Caco-2 (cell line): ENCODE measurements around the gene RNF214. TPM values are rescaled to one million over a fixed set of nuclear protein-coding genes. Genes with fewer than 3 reads are reported as not detected.

Experiments
- BruUV-seq: library from RNA; stranded (reverse); fragments of 400-500 nt; replicated peaks from 2 replicates; lab custom pipeline; 2021; lab: Mats Ljungman, UMichigan
- CTCF ChIA-PET: fragments of 300-600 bp; sonication (Branson Sonifier 250); formaldehyde crosslinking; loops from one replicate; lab custom pipeline; 2022; ENCODE audit warnings: antibody characterized with exemption; lab: Charles Lee
- POLR2A ChIA-PET: fragments of 300-600 bp; sonication (Branson Sonifier 250); formaldehyde crosslinking; loops from one replicate; lab custom pipeline; 2022; ENCODE audit warnings: antibody characterized with exemption; lab: Charles Lee
- DNase-seq, 2 experiments: peaks; one replicate each; pipeline versions ENCODE4 v3.0.0 to v3.0.0-alpha.2; 2020 to 2022
- H3K27me3 ChIP-seq: replicated peaks from 2 replicates; pipeline ENCODE4 v1.6.0; 2011; ENCODE audit warnings: low read length; ENCODE audit not compliant: control insufficient read depth, insufficient read depth
- H3K36me3 ChIP-seq: 2 replicates; pipeline ENCODE4 v1.5.1; 2011; ENCODE audit warnings: low read length; ENCODE audit not compliant: control insufficient read depth, insufficient read depth
- H3K4me1 ChIP-seq: fragments of 250-450 bp; sonication (Bioruptor Pico); 2 replicates; pipeline ENCODE4 v1.5.1; 2020; ENCODE audit warnings: mild to moderate bottlenecking
- H3K4me3 ChIP-seq: 2 replicates; pipeline ENCODE4 v1.5.1; 2011; ENCODE audit warnings: low read depth, mild to moderate bottlenecking, control low read depth, low read length
- H3K9me3 ChIP-seq: fragments of 250-450 bp; sonication (Bioruptor Pico); 2 replicates; pipeline ENCODE4 v1.5.1; 2020; ENCODE audit warnings: mild to moderate bottlenecking, moderate library complexity
- H3K27ac Mint-ChIP-seq: one replicate; pipeline ENCODE4 v1.8.0; 2022; ENCODE audit warnings: mixed read lengths; ENCODE audit not compliant: unreplicated experiment
- H3K27me3 Mint-ChIP-seq: one replicate; pipeline ENCODE4 v1.8.0; 2022; ENCODE audit warnings: mixed read lengths; ENCODE audit not compliant: insufficient read depth, unreplicated experiment
- H3K36me3 Mint-ChIP-seq: one replicate; pipeline ENCODE4 v1.8.0; 2022; ENCODE audit warnings: mild to moderate bottlenecking, mixed read lengths; ENCODE audit not compliant: insufficient read depth, unreplicated experiment
- H3K4me1 Mint-ChIP-seq: one replicate; pipeline ENCODE4 v1.8.0; 2022; ENCODE audit warnings: low read depth, mixed read lengths; ENCODE audit not compliant: unreplicated experiment
- H3K4me3 Mint-ChIP-seq: one replicate; pipeline ENCODE4 v1.8.0; 2022; ENCODE audit warnings: mild to moderate bottlenecking, moderate library complexity, mixed read lengths; ENCODE audit not compliant: unreplicated experiment
- H3K9me3 Mint-ChIP-seq: one replicate; pipeline ENCODE4 v1.8.0; 2022; ENCODE audit warnings: mixed read lengths; ENCODE audit not compliant: unreplicated experiment
- intact Hi-C: fragments of 100-400 bp; cut with micrococcal nuclease; formaldehyde crosslinking; loops from one replicate; pipeline ENCODE4 v1.10.0; 2022; ENCODE audit not compliant: unreplicated experiment
- total RNA-seq: library from RNA; stranded (reverse); gene quantifications from 2 replicates; pipeline ENCODE4 v1.2.3, GENCODE V29; 2022
- TF ChIP-seq, protein P1 (sequence below), 2 experiments: fragments of 200-600 bp in 1 of 2; IDR thresholded peaks; 1 replicate in 1 of 2; 2 replicates in 1 of 2; pipeline versions ENCODE4 v1.5.1 to v1.8.0; 2011 to 2022; ENCODE audit warnings: antibody characterized with exemption in 1 of 2, control low read depth in 1 of 2, inconsistent platforms in 1 of 2, low read depth in 1 of 2, low read length in 1 of 2, mild to moderate bottlenecking in 1 of 2, moderate library complexity in 1 of 2; ENCODE audit not compliant: insufficient read depth in 1 of 2, severe bottlenecking in 1 of 2, unreplicated experiment in 1 of 2

Gene RNF214
- total RNA-seq, 1 experiment from 2014 or later = 55.8 TPM

- H3K27ac Mint-ChIP-seq = peak overlapping the region; percentile 24
- CTCF ChIA-PET = interaction anchor here (0.7 kb wide), 2 partner anchors 20 to 73 kb away, joined by 3 to 5 read pairs; no protein-coding TSS in a partner anchor
- intact Hi-C loops = no loop called here
- H3K27me3 Mint-ChIP-seq = no peaks in the 10 kb centered on the region
- no peaks in the 10 kb centered on the region for H3K9me3 Mint-ChIP-seq
- Histone ChIP-seq H3K36me3 (no peaks in the 10 kb centered on the region), H3K9me3 (no peaks in the 10 kb centered on the region), H3K4me1 (peaks cover 23% of the 10 kb centered on the region), H3K4me3 (peak overlapping the region; percentile 4; the same call in 1 of the 2 replicates), H3K27me3 (no peaks in the 10 kb centered on the region)
- no peaks in the 10 kb centered on the region for H3K36me3 Mint-ChIP-seq
- H3K4me1 Mint-ChIP-seq = peaks cover 20% of the 10 kb centered on the region
- POLR2A ChIA-PET = interaction anchor here (0.5 kb wide), 1 partner anchor 120 kb away, joined by 3 read pairs; no protein-coding TSS in a partner anchor
- H3K4me3 Mint-ChIP-seq = peak overlapping the region; percentile 3
- no TSS peak for BruUV-seq
- peak in 1 of 2 experiments; percentile 41 for DNase-seq
- TF ChIP-seq, protein P1, sequence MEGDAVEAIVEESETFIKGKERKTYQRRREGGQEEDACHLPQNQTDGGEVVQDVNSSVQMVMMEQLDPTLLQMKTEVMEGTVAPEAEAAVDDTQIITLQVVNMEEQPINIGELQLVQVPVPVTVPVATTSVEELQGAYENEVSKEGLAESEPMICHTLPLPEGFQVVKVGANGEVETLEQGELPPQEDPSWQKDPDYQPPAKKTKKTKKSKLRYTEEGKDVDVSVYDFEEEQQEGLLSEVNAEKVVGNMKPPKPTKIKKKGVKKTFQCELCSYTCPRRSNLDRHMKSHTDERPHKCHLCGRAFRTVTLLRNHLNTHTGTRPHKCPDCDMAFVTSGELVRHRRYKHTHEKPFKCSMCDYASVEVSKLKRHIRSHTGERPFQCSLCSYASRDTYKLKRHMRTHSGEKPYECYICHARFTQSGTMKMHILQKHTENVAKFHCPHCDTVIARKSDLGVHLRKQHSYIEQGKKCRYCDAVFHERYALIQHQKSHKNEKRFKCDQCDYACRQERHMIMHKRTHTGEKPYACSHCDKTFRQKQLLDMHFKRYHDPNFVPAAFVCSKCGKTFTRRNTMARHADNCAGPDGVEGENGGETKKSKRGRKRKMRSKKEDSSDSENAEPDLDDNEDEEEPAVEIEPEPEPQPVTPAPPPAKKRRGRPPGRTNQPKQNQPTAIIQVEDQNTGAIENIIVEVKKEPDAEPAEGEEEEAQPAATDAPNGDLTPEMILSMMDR (IDR thresholded peaks at IDR 0.05; ENCODE audit: insufficient read depth in 1 of 2, low read depth in 1 of 2, low read length in 1 of 2, severe bottlenecking in 1 of 2, unreplicated experiment in 1 of 2) = no peak
These were observed 67.1 kb downstream of the RNF214 start for GRCh38 chr11:117299351-117300282.

DNA sequence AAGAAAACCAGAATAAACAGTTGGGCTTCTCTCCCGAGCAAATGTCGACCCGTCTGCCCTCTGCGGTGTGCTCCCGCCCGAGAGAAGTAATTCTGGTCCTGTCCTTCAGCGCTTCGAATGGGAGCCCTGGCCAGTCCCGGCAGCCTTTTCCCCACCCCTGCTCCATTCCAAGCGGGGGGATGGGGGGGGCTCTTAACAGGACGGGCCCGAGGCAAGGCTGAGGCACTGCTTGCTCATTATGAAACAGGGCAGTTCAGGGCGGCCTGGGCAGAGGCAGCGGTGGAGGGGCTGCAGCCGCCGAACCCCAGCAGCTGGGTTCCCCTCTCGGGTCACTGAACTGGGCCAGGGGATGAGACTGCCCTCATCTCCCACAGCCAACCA, 67.8 kb downstream of the RNF214 start:
- Histone ChIP-seq H3K27me3 (no peaks in the 10 kb centered on the region), H3K9me3 (no peaks in the 10 kb centered on the region), H3K4me3 (no peak overlapping the region), H3K4me1 (peaks cover 23% of the 10 kb centered on the region), H3K36me3 (no peaks in the 10 kb centered on the region)
- ChIA-PET CTCF (no interaction called here), POLR2A (no interaction called here)
- H3K27ac Mint-ChIP-seq = peak overlapping the region; percentile 24
- H3K4me3 Mint-ChIP-seq = no peak overlapping the region
- intact Hi-C loops = no loop called here
- H3K4me1 Mint-ChIP-seq = peaks cover 20% of the 10 kb centered on the region
- no peak for DNase-seq
- no peaks in the 10 kb centered on the region for H3K36me3 Mint-ChIP-seq
- BruUV-seq = no TSS peak
- TF ChIP-seq, protein P1 (IDR thresholded peaks at IDR 0.05; ENCODE audit: insufficient read depth in 1 of 2, low read depth in 1 of 2, low read length in 1 of 2, severe bottlenecking in 1 of 2, unreplicated experiment in 1 of 2) = no peak
- H3K9me3 Mint-ChIP-seq = no peaks in the 10 kb centered on the region
- H3K27me3 Mint-ChIP-seq = no peaks in the 10 kb centered on the region

DNA sequence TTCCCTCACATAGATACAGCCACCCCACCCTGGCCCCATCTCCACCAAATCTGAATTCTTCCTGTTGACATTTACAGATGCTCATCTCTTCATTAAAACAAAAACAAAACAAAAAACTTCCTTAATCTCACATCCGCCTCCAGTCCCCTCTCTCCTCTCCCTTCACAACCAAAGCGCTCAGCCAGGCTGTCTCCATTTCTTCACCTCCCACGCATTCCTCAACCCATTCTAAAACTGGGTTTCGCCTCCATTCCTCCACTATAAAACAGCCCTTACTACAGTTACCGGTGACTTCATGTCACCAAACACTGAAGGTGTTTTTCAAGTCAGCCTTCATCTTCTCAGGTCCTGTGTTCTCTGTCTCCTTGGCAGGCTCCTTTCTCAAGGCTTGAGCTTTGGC, 68.3 kb downstream of the RNF214 start:
- BruUV-seq = no TSS peak
- H3K27me3 ChIP-seq = no peaks in the 10 kb centered on the region
- ChIA-PET POLR2A (interaction anchor here (0.5 kb wide), 1 partner anchor 21 kb away, joined by 8 read pairs; no protein-coding TSS in a partner anchor), CTCF (interaction anchor here (0.5 kb wide), 1 partner anchor 561 kb away, joined by 3 read pairs; no protein-coding TSS in a partner anchor)
- Mint-ChIP-seq H3K4me3 (no peak overlapping the region), H3K4me1 (peaks cover 20% of the 10 kb centered on the region), H3K27me3 (no peaks in the 10 kb centered on the region), H3K27ac (peak overlapping the region; percentile 0), H3K36me3 (no peaks in the 10 kb centered on the region), H3K9me3 (no peaks in the 10 kb centered on the region)
- intact Hi-C loops = no loop called here
- no peak overlapping the region for H3K4me3 ChIP-seq
- H3K9me3 ChIP-seq = no peaks in the 10 kb centered on the region
- DNase-seq = peak in 1 of 2 experiments; percentile 27
- peaks cover 23% of the 10 kb centered on the region for H3K4me1 ChIP-seq
- TF ChIP-seq, protein P1 (IDR thresholded peaks at IDR 0.05; ENCODE audit: insufficient read depth in 1 of 2, low read depth in 1 of 2, low read length in 1 of 2, severe bottlenecking in 1 of 2, unreplicated experiment in 1 of 2) = no peak
- no peaks in the 10 kb centered on the region for H3K36me3 ChIP-seq
